Natural killer cell (primary cell): ENCODE measurements around the gene CPLX3. TPM values are rescaled to one million over a fixed set of nuclear protein-coding genes. Genes with fewer than 3 reads are reported as not detected.
A peak's percentile ranks its signal among the peaks of the same experiment; 100 is the strongest.

ENCODE experiments used
- ATAC-seq, 3 donors: fragments of 150-1000 bp in 2 of 3; fragments of 200-7000 bp in 1 of 3; cut with Tn5 transposase; 1 replicate in 1 of 3; 2 replicates in 2 of 3; pipeline ENCODE4 v1.10.0; 2021; ENCODE audit warnings: mild to moderate bottlenecking in 2 of 3, moderate library complexity in 2 of 3
- DNase-seq, 2 donors: peaks; one replicate each; pipeline versions ENCODE4 v3.0.0 to v3.0.0-alpha.2; 2013 to 2021; ENCODE audit warnings: mixed read lengths in 1 of 2
- H3K27ac ChIP-seq: one replicate; pipeline ENCODE4 v1.5.1; 2013; ENCODE audit warnings: mild to moderate bottlenecking, low read length
- H3K27me3 ChIP-seq: one replicate; pipeline ENCODE4 v1.6.1; 2013; ENCODE audit warnings: low read length; ENCODE audit not compliant: control insufficient read depth, insufficient read depth
- H3K36me3 ChIP-seq: one replicate; pipeline ENCODE4 v1.6.1; 2013; ENCODE audit warnings: low read length; ENCODE audit not compliant: control insufficient read depth, insufficient read depth
- H3K4me1 ChIP-seq: one replicate; pipeline ENCODE4 v1.6.1; 2013; ENCODE audit warnings: low read length; ENCODE audit not compliant: control insufficient read depth, insufficient read depth
- H3K4me3 ChIP-seq: one replicate; pipeline ENCODE4 v1.5.1; 2013; ENCODE audit warnings: low read length
- H3K9me3 ChIP-seq: one replicate; pipeline ENCODE4 v1.6.1; 2013; ENCODE audit warnings: low read length; ENCODE audit not compliant: control insufficient read depth, insufficient read depth
- H3K27ac Mint-ChIP-seq, 2 donors: one replicate each; pipeline ENCODE4 v1.8.0; 2022; ENCODE audit warnings: mild to moderate bottlenecking in 2 of 2, mixed read lengths in 2 of 2, moderate library complexity in 1 of 2
- H3K27me3 Mint-ChIP-seq, 2 donors: one replicate each; pipeline ENCODE4 v1.8.0; 2022; ENCODE audit warnings: low read depth in 2 of 2, mixed read lengths in 2 of 2
- H3K36me3 Mint-ChIP-seq: one replicate; pipeline ENCODE4 v1.8.0; 2022; ENCODE audit warnings: mixed read lengths
- H3K4me1 Mint-ChIP-seq, 2 donors: one replicate each; pipeline ENCODE4 v1.8.0; 2022; ENCODE audit warnings: mixed read lengths in 2 of 2
- H3K4me3 Mint-ChIP-seq: one replicate; pipeline ENCODE4 v1.8.0; 2022; ENCODE audit warnings: mild to moderate bottlenecking, moderate library complexity, mixed read lengths
- H3K9me3 Mint-ChIP-seq, 2 donors: one replicate each; pipeline ENCODE4 v1.8.0; 2022; ENCODE audit warnings: mixed read lengths in 2 of 2
- CTCF ChIP-seq: fragments of 200-600 bp; IDR thresholded peaks from one replicate; pipeline ENCODE4 v1.8.0; 2022; ENCODE audit warnings: antibody characterized with exemption
- WGBS: methylation state at CpG from one replicate; pipeline ENCODE4 v1.1.7; 2013; ENCODE audit warnings: missing lambda C conversion rate; ENCODE audit not compliant: insufficient coverage; 5-methylcytosine and 5-hydroxymethylcytosine counted together
- intact Hi-C: fragments of 100-400 bp; cut with micrococcal nuclease; formaldehyde crosslinking; loops from one replicate; pipeline ENCODE4 v1.14.2; 2022
- total RNA-seq, 4 donors: library from RNA; stranded (reverse); fragments of 120-200 nt in 1 of 4; gene quantifications; one replicate each; pipeline versions ENCODE4 v1.2.3 to v1.2.4, GENCODE V29; 2013 to 2022

The CPLX3 gene
- total RNA-seq, 3 donors from 2014 or later (not counting 1 experiment from before 2014, with no cell fraction given), result 0.16 to 0.93 TPM; not detected in 1

GRCh38 chr15:74868059-74868458 lies 41.6 kb downstream of the CPLX3 start:
- WGBS, result 10% methylated on average over 6 of the region's 6 CpGs
- H3K9me3 Mint-ChIP-seq, result no peaks in the 10 kb centered on the region

GRCh38 chr15:74869372-74869725 lies 42.9 kb downstream of the CPLX3 start:
- H3K9me3 ChIP-seq, result no peaks in the 10 kb centered on the region

More at GRCh38 chr15:74868059-74868458, 41.6 kb downstream of the CPLX3 start:
- no peak overlapping the region for H3K4me3 ChIP-seq
- ATAC-seq (peak in 1 of 3 donors; percentile 5), DNase-seq (peak in 1 of 2 donors; percentile 39)
- Mint-ChIP-seq H3K4me1 (peaks cover 81 to 86% of the 10 kb centered on the region in 2 donors), H3K4me3 (peak overlapping the region; percentile 72), H3K36me3 (no peaks in the 10 kb centered on the region), H3K27me3 (no peaks in the 10 kb centered on the region), H3K27ac (peak overlapping the region; percentile 83 to 95)
- no peaks in the 10 kb centered on the region for H3K27me3 ChIP-seq
- peaks cover 3% of the 10 kb centered on the region for H3K36me3 ChIP-seq
- intact Hi-C loops, result no loop called here
- H3K27ac ChIP-seq, result peak overlapping the region; percentile 42
- no peak for TF ChIP-seq CTCF
- peaks cover 87% of the 10 kb centered on the region for H3K4me1 ChIP-seq
- H3K9me3 ChIP-seq, result no peaks in the 10 kb centered on the region

GRCh38 chr15:74869726-74870407 lies 43.4 kb downstream of the CPLX3 start:
- H3K27ac Mint-ChIP-seq, result peak overlapping the region; percentile 87 to 95
- intact Hi-C loops, result no loop called here
- Histone ChIP-seq H3K9me3 (no peaks in the 10 kb centered on the region), H3K4me1 (peaks cover 77% of the 10 kb centered on the region), H3K27ac (peak overlapping the region; percentile 56), H3K36me3 (no peaks in the 10 kb centered on the region), H3K27me3 (no peaks in the 10 kb centered on the region), H3K4me3 (no peak overlapping the region)
- peaks cover 67 to 70% of the 10 kb centered on the region in 2 donors for H3K4me1 Mint-ChIP-seq
- DNase-seq (peak in 1 of 2 donors; percentile 52), ATAC-seq (peak in 1 of 3 donors; percentile 3)
- TF ChIP-seq CTCF, result no peak
- H3K9me3 Mint-ChIP-seq, result no peaks in the 10 kb centered on the region
- no peaks in the 10 kb centered on the region for H3K27me3 Mint-ChIP-seq
- no peaks in the 10 kb centered on the region for H3K36me3 Mint-ChIP-seq
- 9% methylated on average over 6 of the region's 6 CpGs for WGBS
- peak overlapping the region; percentile 99 for H3K4me3 Mint-ChIP-seq

More at GRCh38 chr15:74869372-74869725, 42.9 kb downstream of the CPLX3 start:
- Histone ChIP-seq H3K36me3 (peaks cover 3% of the 10 kb centered on the region), H3K4me3 (no peak overlapping the region), H3K27ac (peak overlapping the region; percentile 56), H3K4me1 (peaks cover 82% of the 10 kb centered on the region), H3K27me3 (no peaks in the 10 kb centered on the region)
- Mint-ChIP-seq H3K4me1 (peaks cover 71 to 74% of the 10 kb centered on the region in 2 donors), H3K27me3 (no peaks in the 10 kb centered on the region), H3K27ac (peak overlapping the region; percentile 87 to 95), H3K36me3 (no peaks in the 10 kb centered on the region), H3K4me3 (peak overlapping the region; percentile 99), H3K9me3 (no peaks in the 10 kb centered on the region)
- intact Hi-C loops, result no loop called here
- DNase-seq (no peak), ATAC-seq (no peak)
- no peak for TF ChIP-seq CTCF
